HG03442 (cell line): Measurements from ENCODE around the gene LMAN2.

Experiments used
- ATAC-seq: cut with Tn5 transposase; IDR thresholded peaks from one replicate; pipeline ENCODE4 v1.9.1; 2021; ENCODE audit warnings: mild to moderate bottlenecking, moderate library complexity; ENCODE audit not compliant: unreplicated experiment

The LMAN2 gene

GRCh38 chr5:177329883-177330282 lies 21.6 kb downstream of the LMAN2 start:
- ATAC-seq, result no peak

GRCh38 chr5:177328545-177329231 lies 22.8 kb downstream of the LMAN2 start:
- no peak for ATAC-seq

- no peak for ATAC-seq
Measured at GRCh38 chr5:177327539-177328522, 23.6 kb downstream of the LMAN2 start.

- ATAC-seq, result no peak
Measured at GRCh38 chr5:177325868-177326381, 25.5 kb downstream of the LMAN2 start.

- ATAC-seq, result no peak
Measured at GRCh38 chr5:177320879-177321278, 30.6 kb downstream of the LMAN2 start.

GRCh38 chr5:177319913-177320588 lies 31.4 kb downstream of the LMAN2 start:
- no peak for ATAC-seq

GRCh38 chr5:177317959-177318377 lies 33.5 kb downstream of the LMAN2 start:
- ATAC-seq, result no peak

- ATAC-seq, result no peak
Measured at GRCh38 chr5:177316005-177316404, 35.5 kb downstream of the LMAN2 start.

- no peak for ATAC-seq
Measured at GRCh38 chr5:177315411-177315810, 36.1 kb downstream of the LMAN2 start.

- ATAC-seq, result no peak
Measured at GRCh38 chr5:177314376-177315342, 36.8 kb downstream of the LMAN2 start.

GRCh38 chr5:177313561-177314259 lies 37.8 kb downstream of the LMAN2 start:
- no peak for ATAC-seq

- peak; percentile 24 for ATAC-seq
Measured at GRCh38 chr5:177312649-177313181, 38.8 kb downstream of the LMAN2 start.

- peak; percentile 76 for ATAC-seq
Measured at GRCh38 chr5:177311723-177312648, 39.5 kb downstream of the LMAN2 start, which contains the start of gene MXD3. Gene MXD3 (minus strand): TSS chr5:177311898. CDS start chr5:177311830, 68 bp downstream.

GRCh38 chr5:177311392-177311722 lies 40.1 kb downstream of the LMAN2 start:
- no peak for ATAC-seq

GRCh38 chr5:177310757-177311391 lies 40.6 kb downstream of the LMAN2 start:
- no peak for ATAC-seq

GRCh38 chr5:177310332-177310731 lies 41.1 kb downstream of the LMAN2 start:
- ATAC-seq, result no peak

- no peak for ATAC-seq
Measured at GRCh38 chr5:177309351-177310191, 41.9 kb downstream of the LMAN2 start.
